ENCODE measurements around the gene FBXO22. TPM values are rescaled to one million over a fixed set of nuclear protein-coding genes. Genes with fewer than 3 reads are reported as not detected.

Gene FBXO22
- total and polyA plus RNA-seq, 2 donors (not counting 1 experiment from before 2014, with no cell fraction given) = 27.0 to 75.6 TPM

- Histone ChIP-seq H3K4me2 (ENCODE audit: extremely low read depth, insufficient read depth, low read length) (peak overlapping the region; percentile 8), H3K9me3 (ENCODE audit: control insufficient read depth, insufficient read depth, low read depth, low read length) (no peaks in the 10 kb centered on the region), H3K4me1 (ENCODE audit: control insufficient read depth, extremely low read depth, insufficient read depth, low read length) (peaks cover 4% of the 10 kb centered on the region), H3K4me3 (replicated peaks in 1 of 4; ENCODE audit: control extremely low read depth in 1 of 4, insufficient read depth in 1 of 4, low read depth in 3 of 4, low read length in 4 of 4) (no peak overlapping the region), H3K27ac (ENCODE audit: insufficient read depth, low read length) (no peak overlapping the region), H4K20me1 (ENCODE audit: control insufficient read depth, extremely low read depth, insufficient read depth, low read length) (no peaks in the 10 kb centered on the region), H3K27me3 (ENCODE audit: control insufficient read depth, insufficient read depth, low read length) (no peaks in the 10 kb centered on the region), H3K36me3 (ENCODE audit: control insufficient read depth, insufficient read depth, low read length) (no peaks in the 10 kb centered on the region), H3K79me2 (ENCODE audit: control insufficient read depth, insufficient read depth, low read length) (no peaks in the 10 kb centered on the region), H3K9ac (ENCODE audit: insufficient read depth, low read length) (no peak overlapping the region), H2AFZ (ENCODE audit: low read length) (no peak overlapping the region)
- peak; percentile 53 to 86 for DNase-seq (ENCODE audit: low read depth in 2 of 2)
- no peak for TF ChIP-seq EZH2 (IDR thresholded peaks at IDR 0.05; ENCODE audit: low read length, missing control alignments)
- no peak for TF ChIP-seq CTCF (conservative IDR thresholded peaks at IDR 0.05 in 1 of 2, IDR thresholded peaks at IDR 0.05 in 1 of 2; ENCODE audit: low read depth in 1 of 2, low read length in 2 of 2)
Measured at GRCh38 chr15:75947092-75947491, 43.4 kb downstream of the FBXO22 start.

- H3K4me2 ChIP-seq (ENCODE audit: extremely low read depth, insufficient read depth, low read length) = no peak overlapping the region
- no peak overlapping the region for H3K27ac ChIP-seq (ENCODE audit: insufficient read depth, low read length)
- H3K79me2 ChIP-seq (ENCODE audit: control insufficient read depth, insufficient read depth, low read length) = no peaks in the 10 kb centered on the region
- no peaks in the 10 kb centered on the region for H3K27me3 ChIP-seq (ENCODE audit: control insufficient read depth, insufficient read depth, low read length)
- H3K4me1 ChIP-seq (ENCODE audit: control insufficient read depth, extremely low read depth, insufficient read depth, low read length) = peaks cover 4% of the 10 kb centered on the region
- H2AFZ ChIP-seq (ENCODE audit: low read length) = no peak overlapping the region
- H3K4me3 ChIP-seq (replicated peaks in 1 of 4; ENCODE audit: control extremely low read depth in 1 of 4, insufficient read depth in 1 of 4, low read depth in 3 of 4, low read length in 4 of 4) = no peak overlapping the region
- TF ChIP-seq CTCF (conservative IDR thresholded peaks at IDR 0.05 in 1 of 2, IDR thresholded peaks at IDR 0.05 in 1 of 2; ENCODE audit: low read depth in 1 of 2, low read length in 2 of 2) (no peak), EZH2 (IDR thresholded peaks at IDR 0.05; ENCODE audit: low read length, missing control alignments) (no peak)
- H3K36me3 ChIP-seq (ENCODE audit: control insufficient read depth, insufficient read depth, low read length) = no peaks in the 10 kb centered on the region
- H3K9me3 ChIP-seq (ENCODE audit: control insufficient read depth, insufficient read depth, low read depth, low read length) = no peaks in the 10 kb centered on the region
- no peaks in the 10 kb centered on the region for H4K20me1 ChIP-seq (ENCODE audit: control insufficient read depth, extremely low read depth, insufficient read depth, low read length)
- DNase-seq (ENCODE audit: low read depth in 2 of 2) = no peak
- H3K9ac ChIP-seq (ENCODE audit: insufficient read depth, low read length) = no peak overlapping the region
Measured at GRCh38 chr15:75948761-75949296, 45.2 kb downstream of the FBXO22 start.

DNA sequence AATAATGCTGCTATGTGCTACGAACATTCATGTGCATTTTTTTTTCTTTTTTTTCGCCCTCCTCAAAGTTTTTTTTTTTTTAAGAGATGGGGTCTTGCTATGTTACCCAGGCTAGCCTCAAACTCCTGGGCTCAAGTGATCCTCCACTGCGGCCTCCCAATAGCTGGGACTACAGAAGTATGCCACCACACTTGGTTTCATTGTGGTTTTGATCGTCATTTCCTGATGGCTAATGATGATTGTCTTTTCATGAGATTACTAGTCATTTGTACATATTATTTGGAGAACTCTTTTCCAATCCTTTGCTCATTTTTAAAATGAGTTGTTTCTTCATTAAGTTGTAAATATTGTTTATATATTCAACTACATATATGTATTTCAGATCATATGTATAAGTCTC, 48.8 kb downstream of the FBXO22 start:
- Histone ChIP-seq H3K4me1 (ENCODE audit: control insufficient read depth, extremely low read depth, insufficient read depth, low read length) (no peaks in the 10 kb centered on the region), H3K9ac (ENCODE audit: insufficient read depth, low read length) (no peak overlapping the region), H3K79me2 (ENCODE audit: control insufficient read depth, insufficient read depth, low read length) (no peaks in the 10 kb centered on the region), H3K4me2 (ENCODE audit: extremely low read depth, insufficient read depth, low read length) (no peak overlapping the region), H3K27me3 (ENCODE audit: control insufficient read depth, insufficient read depth, low read length) (no peaks in the 10 kb centered on the region), H2AFZ (ENCODE audit: low read length) (no peak overlapping the region), H4K20me1 (ENCODE audit: control insufficient read depth, extremely low read depth, insufficient read depth, low read length) (no peaks in the 10 kb centered on the region), H3K36me3 (ENCODE audit: control insufficient read depth, insufficient read depth, low read length) (no peaks in the 10 kb centered on the region), H3K9me3 (ENCODE audit: control insufficient read depth, insufficient read depth, low read depth, low read length) (no peaks in the 10 kb centered on the region), H3K27ac (ENCODE audit: insufficient read depth, low read length) (no peak overlapping the region), H3K4me3 (replicated peaks in 1 of 4; ENCODE audit: control extremely low read depth in 1 of 4, insufficient read depth in 1 of 4, low read depth in 3 of 4, low read length in 4 of 4) (no peak overlapping the region)
- no peak for TF ChIP-seq EZH2 (IDR thresholded peaks at IDR 0.05; ENCODE audit: low read length, missing control alignments)
- TF ChIP-seq CTCF (conservative IDR thresholded peaks at IDR 0.05 in 1 of 2, IDR thresholded peaks at IDR 0.05 in 1 of 2; ENCODE audit: low read depth in 1 of 2, low read length in 2 of 2) = no peak
- DNase-seq (ENCODE audit: low read depth in 2 of 2) = no peak
